GM19328 (cell line): ENCODE results near the gene SSH2.

Experiments used
- ATAC-seq: cut with Tn5 transposase; IDR thresholded peaks from one replicate; pipeline ENCODE4 v1.9.1; 2021; ENCODE audit warnings: mild to moderate bottlenecking, moderate library complexity; ENCODE audit not compliant: unreplicated experiment

Gene SSH2

DNA sequence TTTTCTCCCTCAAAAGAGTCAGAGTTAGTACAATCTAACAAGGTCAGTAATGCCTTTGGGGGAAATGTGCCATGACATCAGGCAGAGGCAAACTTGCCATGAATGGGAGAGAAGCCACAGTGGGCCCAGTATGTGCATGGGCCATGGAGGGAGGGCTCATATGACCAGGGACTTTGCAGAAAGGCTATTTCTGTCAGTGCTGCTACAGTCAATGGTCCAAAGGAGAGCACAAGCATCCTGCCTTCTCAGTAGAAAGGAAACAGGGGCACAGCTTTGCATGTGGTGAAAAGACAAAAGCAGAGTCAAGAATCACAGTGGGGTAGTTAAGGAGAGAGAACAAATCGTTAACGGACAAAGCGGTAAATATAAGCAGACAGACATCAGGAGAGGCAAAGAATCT, 296.1 kb downstream of the SSH2 start:
- ATAC-seq, result no peak

GRCh38 chr17:29630630-29631193, 299.3 kb downstream of the SSH2 start:
- ATAC-seq, result no peak

GRCh38 chr17:29629839-29630238, 300.2 kb downstream of the SSH2 start:
- no peak for ATAC-seq

GRCh38 chr17:29628644-29629043, 301.4 kb downstream of the SSH2 start:
- no peak for ATAC-seq

- ATAC-seq, result no peak
These were observed 302.1 kb downstream of the SSH2 start for GRCh38 chr17:29627951-29628350.

GRCh38 chr17:29625037-29625750, 304.8 kb downstream of the SSH2 start:
- ATAC-seq, result no peak

DNA sequence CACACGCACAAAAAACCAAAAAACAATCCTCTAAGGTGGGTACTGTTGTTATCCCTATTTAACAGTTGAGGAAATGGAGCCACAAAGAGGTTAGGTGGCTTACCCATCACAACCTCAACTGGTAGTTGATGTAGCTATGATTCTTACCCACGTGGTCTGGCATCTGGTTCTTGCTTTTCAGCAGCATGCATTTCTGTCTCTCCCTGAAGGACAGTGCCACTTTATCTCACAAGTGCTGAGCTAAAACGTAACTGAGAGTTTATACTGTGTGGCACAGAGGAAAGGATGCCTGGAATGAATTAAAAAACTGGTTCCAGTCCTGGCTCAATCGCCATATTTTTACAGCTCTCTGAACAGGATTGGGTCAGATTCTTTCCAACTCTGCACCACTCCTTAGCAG, 305.4 kb downstream of the SSH2 start:
- no peak for ATAC-seq

GRCh38 chr17:29623283-29623647, 306.8 kb downstream of the SSH2 start:
- ATAC-seq, result no peak

GRCh38 chr17:29622337-29623282, 307.4 kb downstream of the SSH2 start, which contains the start of gene CORO6:
CORO6 (minus strand) TSS chr17:29622912; CDS start chr17:29621421, 1,491 bp downstream.
- ATAC-seq, result no peak

GRCh38 chr17:29621751-29622194, 308.3 kb downstream of the SSH2 start:
- no peak for ATAC-seq

- no peak for ATAC-seq
These were observed 309.1 kb downstream of the SSH2 start for GRCh38 chr17:29620779-29621500.

- ATAC-seq, result no peak
These were observed 309.8 kb downstream of the SSH2 start for GRCh38 chr17:29620271-29620670.

DNA sequence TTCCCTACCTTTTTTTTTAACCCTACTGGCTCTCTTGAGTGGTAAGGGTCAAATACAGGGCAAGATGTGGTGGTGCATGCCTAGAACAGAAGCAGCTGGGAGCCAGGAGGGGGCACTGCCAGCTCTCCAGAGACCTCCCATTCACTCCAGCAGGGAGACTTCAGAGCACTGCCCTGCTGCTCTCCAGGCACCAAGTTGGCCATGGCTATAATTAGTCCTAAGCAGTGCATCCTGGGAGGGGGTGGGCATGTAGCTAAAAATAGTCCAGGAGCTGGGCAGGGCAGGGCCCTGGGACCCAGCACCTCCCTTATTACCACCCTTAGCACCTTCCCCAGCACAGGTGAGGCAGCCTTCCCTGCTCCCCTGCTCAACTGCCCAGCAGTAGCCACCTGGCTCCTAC, 310.8 kb downstream of the SSH2 start:
- no peak for ATAC-seq

GRCh38 chr17:29618272-29619065, 311.6 kb downstream of the SSH2 start:
- ATAC-seq, result no peak

DNA sequence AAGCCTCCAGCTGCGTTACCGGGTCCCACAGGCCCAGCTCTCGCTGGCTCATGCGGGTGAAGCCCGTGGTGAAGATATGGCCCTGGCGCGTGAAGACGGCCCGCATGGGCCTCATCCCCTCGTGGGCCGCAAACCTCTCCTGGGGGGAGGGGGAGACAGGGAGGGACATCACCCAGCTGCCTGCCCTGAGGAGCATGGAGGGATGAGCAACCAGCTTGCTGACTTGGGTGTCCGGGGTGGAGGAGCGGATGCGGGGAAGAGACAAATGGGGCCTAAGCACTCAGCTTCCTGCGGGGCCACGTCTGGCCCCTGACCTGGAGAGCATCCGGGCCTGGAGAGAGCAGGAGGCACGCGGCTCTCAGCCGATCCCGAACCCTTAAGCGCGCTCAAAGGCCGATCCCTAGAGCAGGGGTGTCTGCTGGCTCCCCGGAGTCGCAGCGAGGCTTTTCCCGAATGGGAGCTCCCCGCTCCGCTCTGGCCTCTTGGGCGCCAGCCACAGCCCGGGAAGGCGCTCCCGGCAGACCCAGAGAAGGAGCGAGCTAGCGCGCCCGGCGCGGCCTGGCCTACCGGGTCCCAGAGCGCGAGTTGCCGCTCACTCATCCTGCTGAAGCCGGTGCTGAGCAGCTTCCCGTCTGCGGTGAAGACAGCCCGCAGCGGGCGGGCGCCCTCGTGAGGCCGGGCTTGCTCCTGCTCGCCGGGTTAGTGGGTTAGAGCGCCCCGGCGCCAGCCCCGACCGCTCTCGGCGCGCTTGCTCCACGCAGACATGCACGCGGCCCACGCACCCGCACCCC, 312.4 kb downstream of the SSH2 start:
- ATAC-seq, result no peak

DNA sequence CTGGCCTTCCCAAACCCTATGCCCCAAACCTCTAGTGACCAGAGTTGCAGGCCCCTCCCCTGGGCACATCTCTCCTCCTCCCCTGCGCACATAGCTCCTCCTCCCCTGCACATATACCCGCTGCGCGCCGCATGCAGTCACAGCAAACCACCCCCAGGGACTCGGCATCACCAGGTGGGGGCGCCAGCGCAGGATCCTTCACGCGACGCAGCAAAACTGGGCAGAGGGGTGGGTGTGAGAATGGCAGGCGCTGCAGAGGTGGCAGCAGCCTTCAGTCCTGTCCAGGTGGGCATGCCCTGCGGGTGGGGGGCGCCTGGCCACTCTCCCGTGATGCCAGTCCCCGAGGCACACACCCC, 312.9 kb downstream of the SSH2 start:
- no peak for ATAC-seq

DNA sequence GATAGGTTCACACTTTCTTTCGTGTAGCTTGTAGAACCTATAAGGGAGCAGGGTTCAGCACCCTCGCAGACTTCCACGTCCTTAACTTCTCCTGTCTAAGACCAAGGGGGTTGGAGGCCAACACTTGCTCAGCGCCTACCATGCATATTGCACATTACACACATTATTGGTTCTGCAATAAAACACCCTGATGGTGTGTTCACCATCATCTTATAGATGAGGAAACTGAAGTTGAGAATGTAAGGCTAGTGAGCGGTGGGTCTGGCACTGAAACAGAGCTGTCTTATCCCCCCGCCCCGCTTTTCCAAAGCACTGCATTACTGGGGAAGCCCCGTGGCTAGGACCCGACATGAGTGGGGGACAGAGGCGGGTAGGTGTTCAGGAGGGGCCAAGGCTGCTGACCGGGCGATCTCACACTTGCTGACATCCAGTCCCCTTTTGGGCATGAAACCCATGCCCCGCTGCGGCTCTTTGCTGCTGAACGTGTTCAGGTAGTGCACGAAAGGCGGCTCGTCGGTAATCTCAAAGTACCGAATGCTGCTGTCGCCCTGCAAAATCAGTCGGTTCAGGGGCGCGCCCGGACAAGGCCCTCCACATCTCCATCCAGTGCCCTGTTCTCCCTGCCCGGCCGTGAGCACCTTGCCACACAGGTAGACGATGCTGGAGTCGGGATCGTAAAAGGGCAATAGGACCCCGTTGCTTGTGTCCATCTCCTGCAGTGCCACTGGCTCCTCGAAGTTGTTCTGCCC, 313.6 kb downstream of the SSH2 start:
- ATAC-seq, result no peak

DNA sequence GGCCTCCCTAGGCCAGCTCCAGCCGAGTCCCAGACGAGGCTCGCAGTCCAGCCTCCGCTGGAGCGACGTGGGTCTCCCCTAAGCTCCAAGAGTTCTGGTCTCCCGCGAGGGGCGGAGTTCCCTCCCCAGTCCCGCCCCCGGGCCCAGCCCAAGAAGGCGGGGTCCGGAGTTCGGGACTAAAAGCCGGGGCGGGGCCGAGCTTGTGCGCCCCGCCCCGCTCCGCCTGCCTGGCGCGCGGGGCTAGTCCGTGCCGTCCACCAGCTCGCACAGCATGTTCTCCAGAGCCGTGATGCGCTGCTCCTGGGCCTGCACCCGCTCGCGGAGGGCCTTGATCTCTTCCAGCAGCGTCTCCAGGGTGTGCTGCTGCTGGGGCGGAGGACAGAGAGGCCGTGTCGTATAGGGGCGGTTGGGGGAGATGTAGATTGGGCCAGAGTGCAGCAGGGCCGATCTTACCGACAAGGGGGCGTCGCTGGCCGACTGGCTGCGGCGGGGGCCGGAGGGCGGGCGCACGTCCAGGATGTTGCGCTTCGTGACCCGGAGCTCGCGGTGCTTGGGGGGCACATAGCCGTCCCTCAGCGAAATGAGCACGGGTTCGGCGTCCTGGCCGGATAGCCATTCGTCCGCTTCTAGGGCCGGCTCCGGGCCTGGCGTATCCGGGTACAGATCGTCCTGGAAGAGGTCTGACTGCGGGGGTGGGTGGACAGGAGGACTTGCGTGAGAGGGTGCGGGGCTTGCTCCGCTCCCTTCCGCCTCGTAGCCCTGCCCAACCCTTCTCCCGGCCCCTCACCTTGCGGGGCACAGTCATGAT, 314.3 kb downstream of the SSH2 start:
- peak; percentile 45 for ATAC-seq
